MM.1S (cell line): ENCODE measurements around the gene LILRA1.

ENCODE experiments used
- DNase-seq: peaks from one replicate; pipeline ENCODE4 v3.0.0-alpha.2; 2015
- H2AFZ ChIP-seq: fragments of 300-600 bp; sonication (generic); 2 replicates; pipeline ENCODE4 v1.6.0; 2016; ENCODE audit warnings: antibody characterized with exemption, low read length
- H3F3A ChIP-seq: fragments of 300-600 bp; sonication (generic); 2 replicates; pipeline ENCODE4 v1.6.1; 2016; ENCODE audit warnings: mild to moderate bottlenecking, antibody characterized with exemption, low read length, moderate library complexity, mixed read lengths; ENCODE audit not compliant: insufficient read depth
- H3K27ac ChIP-seq: fragments of 300-600 bp; sonication (generic); 2 replicates; pipeline ENCODE4 v1.5.1; 2016; ENCODE audit warnings: mild to moderate bottlenecking, low read length
- H3K27me3 ChIP-seq: fragments of 300-600 bp; sonication (generic); replicated peaks from 2 replicates; pipeline ENCODE4 v1.6.0; 2016; ENCODE audit warnings: low read length; ENCODE audit not compliant: insufficient read depth
- H3K36me3 ChIP-seq: fragments of 300-600 bp; sonication (generic); replicated peaks from 2 replicates; pipeline ENCODE4 v1.6.1; 2016; ENCODE audit warnings: mild to moderate bottlenecking, low read length, mixed read lengths; ENCODE audit not compliant: insufficient read depth
- H3K4me1 ChIP-seq: fragments of 300-600 bp; sonication (generic); 2 replicates; pipeline ENCODE4 v1.6.1; 2016; ENCODE audit warnings: low read length, mixed read lengths
- H3K4me2 ChIP-seq: fragments of 300-600 bp; sonication (generic); 2 replicates; pipeline ENCODE4 v1.6.0; 2016; ENCODE audit warnings: low read depth, low read length
- H3K4me3 ChIP-seq: fragments of 300-600 bp; sonication (generic); 2 replicates; pipeline ENCODE4 v1.5.1; 2016; ENCODE audit warnings: low read length, mixed read lengths
- H3K79me2 ChIP-seq: fragments of 300-600 bp; sonication (generic); 2 replicates; pipeline ENCODE4 v1.6.1; 2016; ENCODE audit warnings: mixed run types, low read length, mixed read lengths
- H3K9ac ChIP-seq: fragments of 300-600 bp; sonication (generic); 2 replicates; pipeline ENCODE4 v1.6.1; 2016; ENCODE audit warnings: low read length, mixed read lengths
- H3K9me2 ChIP-seq: fragments of 300-600 bp; sonication (generic); replicated peaks from 2 replicates; pipeline ENCODE4 v1.6.1; 2016; ENCODE audit warnings: mild to moderate bottlenecking, low read length, mixed read lengths; ENCODE audit not compliant: insufficient read depth
- H3K9me3 ChIP-seq: fragments of 300-600 bp; sonication (generic); replicated peaks from 2 replicates; pipeline ENCODE4 v1.6.1; 2016; ENCODE audit warnings: mild to moderate bottlenecking, low read length, mixed read lengths; ENCODE audit not compliant: insufficient read depth
- H4K20me1 ChIP-seq: fragments of 300-600 bp; sonication (generic); 2 replicates; pipeline ENCODE4 v1.6.1; 2016; ENCODE audit warnings: mild to moderate bottlenecking, low read length, moderate library complexity, mixed read lengths; ENCODE audit not compliant: insufficient read depth
- EZH2 ChIP-seq: fragments of 300-600 bp; sonication (generic); optimal IDR thresholded peaks from 2 replicates; pipeline ENCODE3; 2017; ENCODE audit warnings: low read depth, mild to moderate bottlenecking, antibody characterized with exemption, low read length, mixed read lengths
- EZH2phosphoT487 ChIP-seq: fragments of 300-600 bp; sonication (generic); IDR thresholded peaks from 2 replicates; pipeline ENCODE4 v1.6.1; 2018; ENCODE audit warnings: antibody characterized with exemption, low read length
- TF ChIP-seq, protein P1 (sequence below): fragments of 300-600 bp; sonication (generic); IDR thresholded peaks from 2 replicates; pipeline ENCODE4 v1.5.1; 2016; ENCODE audit warnings: antibody characterized with exemption, low read length, mixed read lengths

Gene LILRA1

GRCh38 chr19:54551950-54552912, 41.2 kb upstream of the LILRA1 start:
- H3K9ac ChIP-seq, result no peak overlapping the region
- no peak overlapping the region for H2AFZ ChIP-seq

GRCh38 chr19:54552913-54553310, 40.5 kb upstream of the LILRA1 start:
- no peak overlapping the region for H3K4me3 ChIP-seq
- no peak overlapping the region for H3K27ac ChIP-seq
- no peaks in the 10 kb centered on the region for H3K79me2 ChIP-seq
- TF ChIP-seq EZH2phosphoT487, result no peak
- TF ChIP-seq, protein P1, sequence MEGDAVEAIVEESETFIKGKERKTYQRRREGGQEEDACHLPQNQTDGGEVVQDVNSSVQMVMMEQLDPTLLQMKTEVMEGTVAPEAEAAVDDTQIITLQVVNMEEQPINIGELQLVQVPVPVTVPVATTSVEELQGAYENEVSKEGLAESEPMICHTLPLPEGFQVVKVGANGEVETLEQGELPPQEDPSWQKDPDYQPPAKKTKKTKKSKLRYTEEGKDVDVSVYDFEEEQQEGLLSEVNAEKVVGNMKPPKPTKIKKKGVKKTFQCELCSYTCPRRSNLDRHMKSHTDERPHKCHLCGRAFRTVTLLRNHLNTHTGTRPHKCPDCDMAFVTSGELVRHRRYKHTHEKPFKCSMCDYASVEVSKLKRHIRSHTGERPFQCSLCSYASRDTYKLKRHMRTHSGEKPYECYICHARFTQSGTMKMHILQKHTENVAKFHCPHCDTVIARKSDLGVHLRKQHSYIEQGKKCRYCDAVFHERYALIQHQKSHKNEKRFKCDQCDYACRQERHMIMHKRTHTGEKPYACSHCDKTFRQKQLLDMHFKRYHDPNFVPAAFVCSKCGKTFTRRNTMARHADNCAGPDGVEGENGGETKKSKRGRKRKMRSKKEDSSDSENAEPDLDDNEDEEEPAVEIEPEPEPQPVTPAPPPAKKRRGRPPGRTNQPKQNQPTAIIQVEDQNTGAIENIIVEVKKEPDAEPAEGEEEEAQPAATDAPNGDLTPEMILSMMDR, result no peak
- TF ChIP-seq EZH2, result no peak
- H3K36me3 ChIP-seq, result no peaks in the 10 kb centered on the region
- no peaks in the 10 kb centered on the region for H3K9me2 ChIP-seq
- no peaks in the 10 kb centered on the region for H3K4me1 ChIP-seq
- DNase-seq, result no peak
- H3F3A ChIP-seq, result no peaks in the 10 kb centered on the region
- no peak overlapping the region for H2AFZ ChIP-seq
- H4K20me1 ChIP-seq, result no peaks in the 10 kb centered on the region
- no peak overlapping the region for H3K9ac ChIP-seq
- H3K4me2 ChIP-seq, result no peak overlapping the region
- H3K27me3 ChIP-seq, result peaks cover 83% of the 10 kb centered on the region
- H3K9me3 ChIP-seq, result no peaks in the 10 kb centered on the region

More at GRCh38 chr19:54551950-54552912, 41.2 kb upstream of the LILRA1 start:
- no peaks in the 10 kb centered on the region for H3K79me2 ChIP-seq
- H3K4me3 ChIP-seq, result no peak overlapping the region
- DNase-seq, result no peak
- no peaks in the 10 kb centered on the region for H3K9me2 ChIP-seq
- H3F3A ChIP-seq, result no peaks in the 10 kb centered on the region
- no peak overlapping the region for H3K27ac ChIP-seq
- no peaks in the 10 kb centered on the region for H3K9me3 ChIP-seq
- no peaks in the 10 kb centered on the region for H4K20me1 ChIP-seq
- H3K4me1 ChIP-seq, result no peaks in the 10 kb centered on the region
- no peaks in the 10 kb centered on the region for H3K36me3 ChIP-seq
- H3K27me3 ChIP-seq, result peaks cover 76% of the 10 kb centered on the region
- TF ChIP-seq, protein P1, result no peak
- TF ChIP-seq EZH2phosphoT487 (no peak), EZH2 (no peak)
- H3K4me2 ChIP-seq, result no peak overlapping the region

GRCh38 chr19:54554006-54554405, 39.4 kb upstream of the LILRA1 start:
- H3K4me3 ChIP-seq, result no peak overlapping the region
- H3K4me2 ChIP-seq, result no peak overlapping the region
- no peaks in the 10 kb centered on the region for H3K79me2 ChIP-seq
- H3K36me3 ChIP-seq, result no peaks in the 10 kb centered on the region
- no peaks in the 10 kb centered on the region for H3F3A ChIP-seq
- H3K27ac ChIP-seq, result no peak overlapping the region
- no peak for DNase-seq
- H4K20me1 ChIP-seq, result no peaks in the 10 kb centered on the region
- no peaks in the 10 kb centered on the region for H3K4me1 ChIP-seq
- no peaks in the 10 kb centered on the region for H3K9me2 ChIP-seq
- no peak overlapping the region for H2AFZ ChIP-seq
- no peaks in the 10 kb centered on the region for H3K9me3 ChIP-seq
- TF ChIP-seq, protein P1, result no peak
- no peak for TF ChIP-seq EZH2
- TF ChIP-seq EZH2phosphoT487, result no peak
- H3K27me3 ChIP-seq, result peaks cover 91% of the 10 kb centered on the region
- no peak overlapping the region for H3K9ac ChIP-seq
